Stimulated activated naive CD4-positive, alpha-beta T cell treated with Interleukin-2 at 50 U/mL for 16 hours (primary cell): Measurements from ENCODE around the gene OBP2B.
A peak's percentile ranks its signal among the peaks of the same experiment; 100 is the strongest.

Source experiments
- DNase-seq: peaks from one replicate; lab custom pipeline; 2025; lab: John Stamatoyannopoulos, UW

OBP2B gene

DNA sequence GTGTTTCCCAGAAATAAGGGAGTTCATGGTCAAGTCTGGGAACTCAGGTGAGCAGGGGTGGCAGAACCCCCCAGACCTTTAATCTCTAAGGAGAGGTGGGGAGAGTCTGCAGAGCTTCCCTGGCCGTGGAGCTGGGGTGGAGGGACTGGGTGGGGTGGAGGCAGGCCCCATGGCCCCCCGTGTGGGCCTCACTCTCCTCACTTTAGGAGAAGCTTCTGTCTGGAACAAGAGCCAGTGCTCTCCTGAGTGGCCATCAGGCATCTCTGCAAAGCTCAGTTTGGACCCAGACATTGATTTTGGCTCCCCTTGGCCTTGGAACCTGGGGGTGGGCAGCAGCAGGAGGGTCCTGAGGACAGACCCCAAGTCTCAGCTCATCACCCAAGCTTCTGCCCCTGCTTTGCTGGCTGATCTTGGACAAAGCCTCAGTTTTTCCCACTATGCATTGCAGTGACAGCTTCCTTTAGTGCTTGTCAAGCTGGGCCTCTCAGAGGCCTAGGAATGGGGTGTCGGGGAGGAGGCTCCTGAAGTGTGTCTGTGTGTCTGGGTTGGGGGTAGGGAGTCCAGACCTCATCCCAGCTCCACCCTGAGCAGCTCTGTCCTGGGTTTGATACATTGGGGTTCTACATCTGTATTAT lies 41.8 kb downstream of the OBP2B start:
- DNase-seq = no peak

DNA sequence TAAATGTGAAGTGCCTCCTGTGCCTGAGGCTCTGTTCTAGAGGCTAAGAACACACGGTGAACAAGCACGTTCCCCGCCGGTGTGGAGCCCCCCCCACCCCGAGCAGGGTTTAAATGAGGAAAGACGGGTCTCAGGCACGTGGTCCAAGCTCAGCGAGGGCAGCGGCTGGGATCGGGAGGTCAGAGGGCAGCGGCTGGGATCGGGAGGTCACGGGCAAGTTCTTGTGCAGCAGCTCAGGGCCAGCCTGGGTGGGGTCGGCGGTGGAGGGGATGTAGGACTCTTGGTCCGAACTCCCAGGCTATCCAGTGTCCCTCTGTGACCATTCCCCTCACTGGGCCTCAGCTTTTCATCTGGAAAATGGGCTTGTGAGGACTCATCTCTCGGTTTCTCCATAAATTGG lies 42.7 kb downstream of the OBP2B start:
- no peak for DNase-seq

DNA sequence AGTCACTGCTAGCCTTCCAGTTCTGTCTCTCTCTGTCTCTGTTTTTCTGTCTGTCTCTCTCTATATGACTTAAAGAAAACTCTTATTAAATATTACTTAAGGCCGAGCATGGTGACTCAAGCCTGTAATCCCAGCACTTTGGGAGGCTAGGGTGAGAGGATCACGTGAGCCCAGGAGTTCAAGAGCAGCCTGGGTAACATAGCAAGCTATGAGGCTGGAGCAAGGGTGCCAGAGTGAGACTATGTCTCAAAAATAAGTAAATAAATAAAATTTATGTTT lies 43.7 kb downstream of the OBP2B start:
- DNase-seq = no peak

DNA sequence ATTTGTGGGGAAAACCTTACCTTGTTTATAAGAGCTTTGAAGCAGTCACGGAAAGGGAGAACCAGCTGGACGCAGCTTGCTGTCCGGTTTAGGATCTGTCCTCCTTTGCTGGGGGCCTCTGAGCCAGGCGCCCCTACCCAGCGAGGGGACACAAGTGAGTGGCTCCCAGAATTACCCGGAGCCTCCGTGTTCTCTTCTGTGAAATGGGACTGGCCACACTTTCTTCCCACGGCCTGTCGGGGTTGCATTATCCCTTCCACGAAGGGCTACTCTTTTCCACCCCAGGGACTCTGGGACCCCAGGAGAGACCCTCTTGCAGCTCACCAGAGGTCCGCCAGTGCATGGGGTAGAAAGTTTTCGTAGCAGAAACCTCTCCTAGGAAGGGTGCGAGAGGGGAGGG lies 44.9 kb downstream of the OBP2B start:
- no peak for DNase-seq

DNA sequence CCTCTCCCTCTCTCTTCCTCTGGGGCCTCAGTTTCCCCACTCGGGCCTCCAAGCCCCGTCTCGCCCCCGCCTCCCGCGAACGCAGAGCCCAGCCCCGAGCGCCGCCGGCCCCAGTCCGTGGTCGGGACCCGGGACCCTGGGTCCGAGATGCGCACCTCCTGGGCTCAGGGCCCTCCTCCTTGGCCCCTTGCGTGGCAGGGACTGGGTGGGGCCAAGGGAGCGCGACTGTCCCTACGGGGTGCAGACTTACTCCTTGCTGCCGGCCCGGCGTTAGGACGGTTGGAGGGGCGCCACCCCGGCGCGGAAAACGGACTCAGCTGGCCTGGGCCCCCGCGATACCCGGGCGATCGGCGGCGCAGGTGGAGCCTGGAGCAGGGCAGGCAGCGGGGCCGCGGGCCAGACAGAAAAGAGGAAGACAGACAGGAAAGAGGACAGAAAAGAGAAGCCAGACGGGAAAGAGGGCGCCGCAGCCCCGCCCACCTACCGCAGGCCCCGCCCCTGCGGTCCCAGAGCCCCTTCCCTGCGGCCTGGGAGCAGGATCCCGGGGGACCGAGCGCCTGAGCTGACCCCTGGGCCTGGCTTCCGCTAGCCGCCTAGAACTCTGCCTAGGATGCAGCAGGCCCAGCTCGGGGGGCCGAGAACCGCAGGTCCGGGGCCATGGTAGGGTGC lies 45.4 kb downstream of the OBP2B start, which contains the start of gene GBGT1:
Gene GBGT1, minus strand, starts transcription at position 411 of the 669 bp plus-strand sequence. CDS start 1,502 bp downstream, outside the sequence.
- peak; percentile 14 for DNase-seq

DNA sequence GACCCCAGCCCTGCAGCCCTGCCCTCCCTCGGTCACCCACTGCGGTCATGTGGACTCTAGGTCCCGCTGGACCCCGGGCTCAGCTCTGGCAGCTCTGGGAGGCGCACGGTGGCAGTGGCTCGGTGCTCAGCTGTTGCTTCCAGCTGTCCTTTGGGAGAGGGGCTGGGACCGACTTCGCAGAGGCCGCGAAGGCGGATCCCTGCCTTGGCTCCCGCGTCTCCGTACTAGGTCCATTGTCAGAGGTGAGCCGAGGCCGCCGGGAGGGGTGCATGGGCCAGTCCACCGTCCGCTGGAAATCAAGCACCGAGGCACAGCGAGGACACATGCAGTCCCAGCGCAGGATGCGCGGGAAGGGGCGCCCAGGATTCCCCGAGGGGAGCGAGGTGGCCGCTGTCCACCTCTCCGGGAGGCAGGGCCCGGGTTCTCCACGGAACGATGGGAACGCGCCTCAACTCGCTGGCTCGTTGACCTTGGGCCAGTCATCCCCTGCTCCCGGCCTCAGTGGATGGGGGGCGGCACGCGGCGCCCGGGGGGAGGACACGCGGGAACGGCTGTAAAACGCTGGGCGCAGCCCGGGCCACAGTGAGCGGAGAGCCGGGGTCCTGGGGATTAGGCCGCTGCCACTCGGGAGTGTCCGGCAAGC lies 46.1 kb downstream of the OBP2B start:
- DNase-seq = no peak

DNA sequence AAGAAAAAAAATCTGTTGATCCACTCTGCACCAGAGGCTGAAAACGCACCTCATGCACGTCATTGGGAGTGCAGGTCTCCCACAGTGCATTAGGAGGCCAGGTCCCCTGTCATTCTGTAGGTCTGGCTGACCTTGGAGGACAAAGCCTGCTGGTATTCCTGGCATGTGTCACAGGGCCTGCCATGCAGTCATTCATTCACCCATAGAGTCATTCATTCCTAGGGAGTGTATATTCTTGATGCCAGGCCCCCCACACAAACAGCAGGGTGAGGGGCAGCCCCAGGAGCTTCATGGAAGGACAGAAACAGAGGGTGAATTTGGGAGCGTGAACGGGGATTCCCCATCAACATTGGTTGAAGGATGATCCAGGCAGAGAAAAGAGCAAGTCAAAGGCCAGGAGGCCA lies 47.5 kb downstream of the OBP2B start:
- no peak for DNase-seq

DNA sequence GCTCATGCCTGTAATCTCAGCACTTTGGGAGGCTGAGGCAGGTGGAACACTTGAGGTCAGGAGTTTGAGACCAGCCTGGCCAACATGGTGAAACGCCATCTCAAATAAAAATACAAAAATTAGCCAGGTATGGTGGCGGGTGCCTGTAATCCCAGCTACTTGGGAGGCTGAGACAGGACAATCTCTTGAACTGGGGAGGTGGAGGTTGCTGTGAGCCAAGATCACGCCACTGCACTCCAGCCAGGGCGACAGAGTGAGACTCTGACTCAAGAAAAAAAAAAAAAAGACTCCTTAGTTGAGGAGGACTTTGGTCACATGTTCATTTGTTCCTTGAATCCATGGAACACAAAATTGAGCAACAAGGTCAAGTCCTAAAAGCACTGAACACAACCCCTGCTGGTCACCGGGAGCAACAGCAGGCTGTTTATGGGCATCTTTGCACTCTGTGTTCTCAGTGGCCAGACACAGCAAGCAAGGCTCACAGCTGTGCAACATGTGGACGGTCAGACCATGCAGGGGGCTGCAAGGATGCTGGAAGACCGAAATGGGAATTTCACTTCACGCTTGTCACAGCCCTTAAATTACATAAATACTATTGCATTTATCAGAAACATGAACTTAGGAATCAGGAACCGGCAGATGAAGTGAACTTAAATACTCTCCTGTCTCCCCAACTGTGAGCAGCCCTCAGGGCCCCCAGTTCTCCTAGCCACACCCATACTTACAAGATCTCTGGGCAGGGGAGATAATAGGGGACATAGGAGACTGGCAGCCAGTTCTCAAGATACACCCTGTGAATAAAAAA lies 48.1 kb downstream of the OBP2B start:
- DNase-seq = peak; percentile 14

DNA sequence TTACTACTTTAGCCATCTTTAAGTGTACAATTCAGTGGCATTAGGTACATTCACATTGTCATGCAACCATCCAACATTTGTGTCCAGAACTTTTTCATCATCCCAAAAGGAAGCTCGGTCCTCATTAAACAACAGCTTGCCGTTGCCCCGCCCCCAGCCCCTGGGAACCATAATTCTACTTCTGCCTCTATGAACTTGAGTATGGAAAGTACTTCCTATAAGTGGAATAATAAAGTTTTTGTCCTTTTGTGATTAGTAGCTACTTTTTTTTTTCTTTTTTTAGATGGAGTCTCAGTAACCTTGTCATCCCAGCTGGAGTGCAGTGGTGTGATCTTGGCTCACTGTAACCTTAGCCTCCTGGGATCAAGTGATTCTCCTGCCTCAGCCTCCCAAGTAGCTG lies 50.4 kb downstream of the OBP2B start:
- DNase-seq = no peak
